ENCODE results near the gene SAE1.

SAE1 gene

GRCh38 chr19:47106821-47107201 lies 23.8 kb upstream of the SAE1 start:
- DNase-seq (ENCODE audit: low spot score), result no peak

GRCh38 chr19:47107202-47107952 lies 23.3 kb upstream of the SAE1 start:
- DNase-seq (ENCODE audit: low spot score), result no peak

GRCh38 chr19:47107953-47108746 lies 22.5 kb upstream of the SAE1 start:
- DNase-seq (ENCODE audit: low spot score), result no peak

GRCh38 chr19:47109177-47109540 lies 21.5 kb upstream of the SAE1 start:
- no peak for DNase-seq (ENCODE audit: low spot score)

GRCh38 chr19:47109541-47110375 lies 20.9 kb upstream of the SAE1 start:
- no peak for DNase-seq (ENCODE audit: low spot score)

- no peak for DNase-seq (ENCODE audit: low spot score)
Measured at GRCh38 chr19:47110521-47111005, 20.1 kb upstream of the SAE1 start.

GRCh38 chr19:47111006-47111621 lies 19.5 kb upstream of the SAE1 start:
- DNase-seq (ENCODE audit: low spot score), result no peak

- no peak for DNase-seq (ENCODE audit: low spot score)
Measured at GRCh38 chr19:47111682-47112165, 18.9 kb upstream of the SAE1 start.

GRCh38 chr19:47112166-47112996 lies 18.3 kb upstream of the SAE1 start:
- DNase-seq (ENCODE audit: low spot score), result peak; percentile 55

GRCh38 chr19:47112997-47113849 lies 17.4 kb upstream of the SAE1 start, which contains the start of gene ZC3H4:
Gene ZC3H4, minus strand, starts transcription at chr19:47113776. Its CDS starts 1,192 bp downstream, at chr19:47112584.
- DNase-seq (ENCODE audit: low spot score), result peak; percentile 99

GRCh38 chr19:47113850-47114651 lies 16.6 kb upstream of the SAE1 start:
- DNase-seq (ENCODE audit: low spot score), result no peak

- no peak for DNase-seq (ENCODE audit: low spot score)
Measured at GRCh38 chr19:47120470-47121067, 10.1 kb upstream of the SAE1 start.

GRCh38 chr19:47122359-47123335 lies 8.0 kb upstream of the SAE1 start:
- no peak for DNase-seq (ENCODE audit: low spot score)

GRCh38 chr19:47123406-47123805 lies 7.2 kb upstream of the SAE1 start:
- no peak for DNase-seq (ENCODE audit: low spot score)

GRCh38 chr19:47124937-47125668 lies 5.5 kb upstream of the SAE1 start:
- peak; percentile 74 for DNase-seq (ENCODE audit: low spot score)

- DNase-seq (ENCODE audit: low spot score), result no peak
Measured at GRCh38 chr19:47125669-47125938, 5.0 kb upstream of the SAE1 start.

GRCh38 chr19:47129579-47129978 lies 1.1 kb upstream of the SAE1 start:
- no peak for DNase-seq (ENCODE audit: low spot score)

All from kidney capillary endothelial cell (primary cell).